K562 (cell line): ENCODE results near the gene SGMS1. TPM values are rescaled to one million over a fixed set of nuclear protein-coding genes. Genes with fewer than 3 reads are reported as not detected.

Source experiments
- ATAC-seq: fragments of 200-7000 bp; cut with Tn5 transposase; 3 replicates; pipeline ENCODE4 v1.9.1; 2020; ENCODE audit warnings: moderate library complexity
- BruUV-seq: library from RNA; stranded (reverse); fragments of 400-500 nt; replicated peaks from 2 replicates; lab custom pipeline; 2021; lab: Mats Ljungman, UMichigan
- CTCF ChIA-PET: fragments of 300-600 bp; formaldehyde crosslinking; extraction: SDS; loops from one replicate; lab custom pipeline; 2021; ENCODE audit warnings: low intra/inter-chr PET ratio; lab: Yijun Ruan, JAX
- POLR2A ChIA-PET: fragments of 300-600, 350-650 bp; sonication (Branson Sonifier 250); formaldehyde crosslinking; extraction: SDS; loops from one replicate; lab custom pipeline; 2021; ENCODE audit warnings: antibody characterized with exemption, inconsistent platforms; lab: Yijun Ruan, JAX
- DNase-seq, 4 experiments: peaks; one replicate each; pipeline versions ENCODE4 v3.0.0 to v3.0.0-alpha.2; 2011 to 2018; ENCODE audit warnings: low spot score in 3 of 4, mixed read lengths in 3 of 4; ENCODE audit errors: extremely low read depth in 1 of 4
- FAIRE-seq: peaks from 2 replicates; lab custom pipeline; 2011; peaks lifted over from hg19 to GRCh38; lab: Jason Lieb, UNC
- H2AFZ ChIP-seq: 2 replicates; pipeline ENCODE4 v1.6.0; 2011; ENCODE audit warnings: low read depth, low read length, control low read depth, inconsistent platforms
- H3K27ac ChIP-seq: fragments of 200-600 bp; 3 replicates; pipeline ENCODE4 v1.8.0; 2011; ENCODE audit warnings: low read depth, mild to moderate bottlenecking, control low read depth, inconsistent platforms, low read length, moderate library complexity, mixed read lengths; ENCODE audit errors: extremely low read depth
- H3K27me3 ChIP-seq, 2 experiments: fragments of 300-600 bp in 1 of 2; 2 replicates in 1 of 2; 3 replicates in 1 of 2; pipeline versions ENCODE4 v1.6.0 to v1.8.0; 2011; ENCODE audit warnings: inconsistent platforms in 2 of 2, low read length in 2 of 2, mild to moderate bottlenecking in 1 of 2, mixed read lengths in 1 of 2, moderate library complexity in 1 of 2; ENCODE audit not compliant: control insufficient read depth in 2 of 2, insufficient read depth in 2 of 2
- H3K36me3 ChIP-seq: fragments of 300-600 bp; 3 replicates; pipeline ENCODE4 v1.8.0; 2011; ENCODE audit warnings: mild to moderate bottlenecking, low read length, inconsistent platforms; ENCODE audit not compliant: control insufficient read depth, insufficient read depth
- H3K4me1 ChIP-seq, 2 experiments: fragments of 200-600 bp in 1 of 2; replicated peaks in 1 of 2; 2 replicates in 1 of 2; 3 replicates in 1 of 2; pipeline versions ENCODE4 v1.5.1 to v1.8.0; 2011; ENCODE audit warnings: inconsistent platforms in 2 of 2, low read length in 2 of 2, mild to moderate bottlenecking in 1 of 2, mixed read lengths in 1 of 2, moderate library complexity in 1 of 2; ENCODE audit not compliant: control insufficient read depth in 2 of 2, insufficient read depth in 2 of 2
- H3K4me2 ChIP-seq: 2 replicates; pipeline ENCODE4 v1.6.1; 2011; ENCODE audit warnings: low read length, control low read depth, inconsistent platforms, mixed read lengths; ENCODE audit not compliant: insufficient read depth
- H3K4me3 ChIP-seq: fragments of 200-600 bp; sonication (generic), shearing (Covaris generic); 2 replicates; pipeline ENCODE4 v1.5.1; 2016; ENCODE audit warnings: control low read depth, inconsistent platforms
- H3K79me2 ChIP-seq: fragments of 200-600 bp; 3 replicates; pipeline ENCODE4 v1.8.0; 2011; ENCODE audit warnings: low read length, inconsistent platforms; ENCODE audit not compliant: control insufficient read depth, insufficient read depth
- H3K9ac ChIP-seq, 2 experiments: 2 replicates each; pipeline versions ENCODE4 v1.6.0 to v1.6.1; 2011; ENCODE audit warnings: low read depth in 2 of 2, low read length in 2 of 2, control low read depth in 1 of 2, inconsistent platforms in 1 of 2, mild to moderate bottlenecking in 1 of 2, mixed read lengths in 1 of 2; ENCODE audit not compliant: insufficient read depth in 1 of 2
- H3K9me1 ChIP-seq: one replicate; pipeline ENCODE4 v1.6.0; 2011; ENCODE audit warnings: inconsistent platforms, mild to moderate bottlenecking, low read length, moderate library complexity; ENCODE audit not compliant: control insufficient read depth, insufficient read depth
- H3K9me3 ChIP-seq: replicated peaks from 2 replicates; pipeline ENCODE4 v1.5.1; 2011; ENCODE audit warnings: low read depth, low read length, inconsistent platforms; ENCODE audit not compliant: control insufficient read depth, insufficient read depth
- H4K20me1 ChIP-seq: replicated peaks from 2 replicates; pipeline ENCODE4 v1.6.1; 2011; ENCODE audit warnings: low read length, inconsistent platforms, mixed read lengths; ENCODE audit not compliant: control insufficient read depth, insufficient read depth
- ARID1B ChIP-seq: fragments of 450-650 bp; IDR thresholded peaks from 2 replicates; pipeline ENCODE4 v1.6.1; 2016; ENCODE audit warnings: antibody characterized with exemption, mild to moderate bottlenecking, inconsistent platforms
- BRF1 ChIP-seq: IDR thresholded peaks from 3 replicates; pipeline ENCODE4 v1.6.1; 2011; ENCODE audit warnings: borderline replicate concordance, mild to moderate bottlenecking; ENCODE audit not compliant: insufficient read length; ENCODE audit errors: extremely low read depth
- CC2D1A ChIP-seq: fragments of 450-650 bp; IDR thresholded peaks from 2 replicates; pipeline ENCODE4 v1.6.1; 2017; ENCODE audit warnings: mild to moderate bottlenecking
- CHCHD3 ChIP-seq: fragments of 250-450 bp; sonication (Bioruptor Pico); IDR thresholded peaks from 2 replicates; pipeline ENCODE4 v2.1.2; 2022; ENCODE audit warnings: mild to moderate bottlenecking
- CTBP1 ChIP-seq: fragments of 450-650 bp; IDR thresholded peaks from 2 replicates; pipeline ENCODE4 v1.6.1; 2016; ENCODE audit warnings: borderline replicate concordance
- EP300 ChIP-seq: IDR thresholded peaks from 2 replicates; pipeline ENCODE4 v1.6.1; 2012; ENCODE audit warnings: low read length, improper control_type of control experiment
- ETV1 ChIP-seq: fragments of 450-650 bp; conservative IDR thresholded peaks from 2 replicates; pipeline ENCODE4 v1.6.1; 2016; ENCODE audit warnings: missing genetic modification characterization, control low read depth, low read depth, missing compliant biosample characterization
- ETV5 ChIP-seq: sonication (generic); formaldehyde crosslinking; IDR thresholded peaks from 2 replicates; pipeline ENCODE4 v1.4.0; 2020; ENCODE audit warnings: low read depth, mild to moderate bottlenecking, missing genetic modification reagents
- FOS ChIP-seq: IDR thresholded peaks from 3 replicates; pipeline ENCODE4 v1.6.1; 2011; ENCODE audit not compliant: insufficient read length; ENCODE audit errors: extremely low read depth
- FOXM1 ChIP-seq, 2 experiments: fragments of 450-650 bp in 1 of 2; sonication (generic) in 1 of 2; formaldehyde crosslinking in 1 of 2; IDR thresholded peaks; 2 replicates each; pipeline versions ENCODE4 v1.6.1 to v1.9.0; 2017 to 2022; ENCODE audit warnings: low read depth in 2 of 2, mild to moderate bottlenecking in 2 of 2, missing genetic modification reagents in 1 of 2, moderate library complexity in 1 of 2
- GATAD2A ChIP-seq: fragments of 450-650 bp; IDR thresholded peaks from 2 replicates; pipeline ENCODE4 v1.6.1; 2017
- HNRNPH1 ChIP-seq: fragments of 200-400 bp; formaldehyde crosslinking; optimal IDR thresholded peaks from 2 replicates; pipeline ENCODE3; 2017; ENCODE audit warnings: low read depth, mild to moderate bottlenecking, low read length, moderate library complexity
- MBD2 ChIP-seq: sonication (generic); IDR thresholded peaks from 2 replicates; pipeline ENCODE4 v1.6.1; 2016; ENCODE audit warnings: low read depth, borderline replicate concordance
- NCOA4 ChIP-seq: fragments of 450-650 bp; IDR thresholded peaks from 2 replicates; pipeline ENCODE4 v1.6.1; 2018; ENCODE audit warnings: mild to moderate bottlenecking; ENCODE audit not compliant: partially characterized antibody
- NFE2L1 ChIP-seq: fragments of 450-650 bp; IDR thresholded peaks from 2 replicates; pipeline ENCODE4 v1.6.1; 2016; ENCODE audit warnings: missing genetic modification characterization, low read depth, mild to moderate bottlenecking, missing compliant biosample characterization, moderate library complexity, borderline replicate concordance
- RHOXF2B ChIP-seq: fragments of 250-450 bp; sonication (Bioruptor Pico); conservative IDR thresholded peaks from 2 replicates; pipeline ENCODE4 v1.5.1; 2021
- SAFB ChIP-seq: fragments of 200-400 bp; formaldehyde crosslinking; IDR thresholded peaks from 2 replicates; pipeline ENCODE4 v1.6.1; 2017; ENCODE audit warnings: low read depth, low read length, borderline replicate concordance
- ZNF583 ChIP-seq: fragments of 250-450 bp; sonication (Bioruptor Pico); IDR thresholded peaks from 2 replicates; pipeline ENCODE4 v1.4.0; 2020
- ZNF77 ChIP-seq: fragments of 250-450 bp; sonication (Bioruptor Pico); IDR thresholded peaks from 2 replicates; pipeline ENCODE4 v1.5.0; 2020
- WGBS: fragments of 100-300 bp; shearing (Covaris generic); methylation state at CpG from one replicate; pipeline ENCODE4 v1.1.6; 2016; ENCODE audit warnings: low coverage, mixed read lengths; ENCODE audit not compliant: insufficient coverage; ENCODE audit errors: missing lambda C conversion rate; 5-methylcytosine and 5-hydroxymethylcytosine counted together
- in situ Hi-C: fragments of 300-500 bp; cut with MboI; formaldehyde crosslinking; loops from 4 replicates; pipeline ENCODE4 v1.15.0; 2018; ENCODE audit warnings: inconsistent platforms, mixed read lengths
- intact Hi-C: fragments of 100-400 bp; cut with micrococcal nuclease; formaldehyde crosslinking; loops from 2 replicates; pipeline ENCODE4 v1.14.2; 2022
- polyA plus RNA-seq, 8 experiments: library from polyadenylated mRNA; depleted of rRNA in 4 of 8; stranded (reverse) in 5 of 8; unstranded in 3 of 8; fragments of >200 nt; fragmentation: Nextera tagmentation in 2 of 8; fragmentation: Illumina TruSeq in 1 of 8; extraction: Ambion mirVana in 2 of 8; extraction: Trizol in 1 of 8; gene quantifications; 2 replicates each; pipeline versions ENCODE4 v1.2.1 to v1.2.3, GENCODE V29; 2011 to 2014; ENCODE audit warnings: inconsistent platforms in 1 of 8, missing spikeins in 1 of 8
- total RNA-seq, 7 experiments: library from RNA; depleted of rRNA in 6 of 7; stranded (reverse); fragments of >200 nt in 6 of 7; fragmentation: Illumina TruSeq in 2 of 7; extraction: Trizol in 2 of 7; gene quantifications; 2 replicates each; pipeline versions ENCODE4 v1.2.1 to v1.2.3, GENCODE V29; 2011 to 2021; ENCODE audit warnings: low replicate concordance in 1 of 7
- TF ChIP-seq, protein P1 (sequence below): fragments of 250-450 bp; sonication (Bioruptor Pico); IDR thresholded peaks from 2 replicates; pipeline ENCODE4 v1.8.0; 2022; ENCODE audit warnings: inconsistent platforms, mild to moderate bottlenecking, moderate library complexity, borderline replicate concordance
- TF ChIP-seq, protein P2 (sequence below): sonication (generic); formaldehyde crosslinking; IDR thresholded peaks from 2 replicates; pipeline ENCODE4 v1.9.0; 2022; ENCODE audit warnings: mild to moderate bottlenecking, missing genetic modification reagents
- TF ChIP-seq, protein P3 (sequence below): sonication (generic); formaldehyde crosslinking; IDR thresholded peaks from 2 replicates; pipeline ENCODE4 v1.5.0; 2020; ENCODE audit warnings: missing genetic modification reagents

SGMS1 gene
- total and polyA plus RNA-seq, 9 of the 15 experiments (the other 6 are each of a cell fraction or from before 2014, with no cell fraction given) = 22.6 to 232 (median 82.2) TPM

DNA sequence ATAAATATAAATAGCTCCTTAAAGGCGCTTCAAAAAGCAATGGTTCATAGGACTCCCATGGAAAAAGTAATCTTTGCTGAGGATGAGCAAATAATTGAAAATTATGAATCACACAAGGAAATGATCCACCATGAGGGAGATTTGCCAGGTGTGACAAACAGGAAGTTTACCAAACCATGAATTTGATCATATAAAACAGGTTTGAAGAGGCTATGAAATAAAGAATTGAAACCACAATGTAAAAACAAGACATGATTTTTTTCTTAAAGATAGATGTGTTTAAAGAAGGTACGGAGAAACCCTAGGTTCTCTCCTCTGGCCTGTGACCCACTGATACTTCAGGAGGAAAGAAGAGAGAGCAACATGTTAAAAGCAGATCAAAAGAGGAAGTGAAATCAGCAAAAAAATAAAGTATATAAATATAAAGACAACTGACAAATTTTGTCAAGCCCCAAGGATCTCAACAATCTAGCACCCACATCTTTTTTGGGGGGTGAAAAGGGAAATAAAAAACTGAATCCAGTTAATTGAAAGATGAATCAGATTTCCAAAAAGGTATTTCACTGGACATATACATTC is 261.1 kb downstream of the SGMS1 start:
- ATAC-seq (no peak), FAIRE-seq (no peak), DNase-seq (no peak)
- no peak overlapping the region for H3K9ac ChIP-seq
- ChIA-PET POLR2A (interaction anchor here (1.2 kb wide), 1 partner anchor 39 kb away, joined by 3 read pairs; no protein-coding TSS in a partner anchor), CTCF (no interaction called here)
- peak overlapping the region; percentile 36; the same call in 2 of the 3 replicates for H3K27ac ChIP-seq
- peaks cover 35% of the 10 kb centered on the region for H3K36me3 ChIP-seq
- 71% methylated on average over 2 of the region's 2 CpGs for WGBS
- no peaks in the 10 kb centered on the region; the same call in 1 of the 2 replicates for H3K9me3 ChIP-seq
- H4K20me1 ChIP-seq = no peaks in the 10 kb centered on the region
- H3K27me3 ChIP-seq = no peaks in the 10 kb centered on the region
- peaks cover 94% of the 10 kb centered on the region for H3K79me2 ChIP-seq
- no peaks in the 10 kb centered on the region for H3K9me1 ChIP-seq
- in situ Hi-C loops = loop anchor here (10.0 kb wide), 1 partner anchor 228 kb away; no protein-coding TSS in a partner anchor
- peaks cover 10 to 56% of the 10 kb centered on the region in 2 experiments for H3K4me1 ChIP-seq
- BruUV-seq = no TSS peak
- intact Hi-C loops = loop anchor here (2.0 kb wide), 1 partner anchor 36 kb away; no protein-coding TSS in a partner anchor
- H2AFZ ChIP-seq = no peak overlapping the region
- no peak overlapping the region for H3K4me3 ChIP-seq
- H3K4me2 ChIP-seq = no peak overlapping the region
- TF ChIP-seq, protein P1, sequence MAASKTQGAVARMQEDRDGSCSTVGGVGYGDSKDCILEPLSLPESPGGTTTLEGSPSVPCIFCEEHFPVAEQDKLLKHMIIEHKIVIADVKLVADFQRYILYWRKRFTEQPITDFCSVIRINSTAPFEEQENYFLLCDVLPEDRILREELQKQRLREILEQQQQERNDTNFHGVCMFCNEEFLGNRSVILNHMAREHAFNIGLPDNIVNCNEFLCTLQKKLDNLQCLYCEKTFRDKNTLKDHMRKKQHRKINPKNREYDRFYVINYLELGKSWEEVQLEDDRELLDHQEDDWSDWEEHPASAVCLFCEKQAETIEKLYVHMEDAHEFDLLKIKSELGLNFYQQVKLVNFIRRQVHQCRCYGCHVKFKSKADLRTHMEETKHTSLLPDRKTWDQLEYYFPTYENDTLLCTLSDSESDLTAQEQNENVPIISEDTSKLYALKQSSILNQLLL = no peak
- no peak for TF ChIP-seq GATAD2A
- TF ChIP-seq, protein P2, sequence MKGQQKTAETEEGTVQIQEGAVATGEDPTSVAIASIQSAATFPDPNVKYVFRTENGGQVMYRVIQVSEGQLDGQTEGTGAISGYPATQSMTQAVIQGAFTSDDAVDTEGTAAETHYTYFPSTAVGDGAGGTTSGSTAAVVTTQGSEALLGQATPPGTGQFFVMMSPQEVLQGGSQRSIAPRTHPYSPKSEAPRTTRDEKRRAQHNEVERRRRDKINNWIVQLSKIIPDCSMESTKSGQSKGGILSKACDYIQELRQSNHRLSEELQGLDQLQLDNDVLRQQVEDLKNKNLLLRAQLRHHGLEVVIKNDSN (CRISPR knock-in tag) = no peak
- TF ChIP-seq MBD2 = no peak
- TF ChIP-seq SAFB = no peak
- no peak for TF ChIP-seq NFE2L1 (tag)
- TF ChIP-seq EP300 = no peak
- TF ChIP-seq BRF1 = no peak
- no peak for TF ChIP-seq ZNF77
- TF ChIP-seq CC2D1A = no peak
- no peak for TF ChIP-seq ETV1
- TF ChIP-seq FOS = no peak
- TF ChIP-seq, protein P3, sequence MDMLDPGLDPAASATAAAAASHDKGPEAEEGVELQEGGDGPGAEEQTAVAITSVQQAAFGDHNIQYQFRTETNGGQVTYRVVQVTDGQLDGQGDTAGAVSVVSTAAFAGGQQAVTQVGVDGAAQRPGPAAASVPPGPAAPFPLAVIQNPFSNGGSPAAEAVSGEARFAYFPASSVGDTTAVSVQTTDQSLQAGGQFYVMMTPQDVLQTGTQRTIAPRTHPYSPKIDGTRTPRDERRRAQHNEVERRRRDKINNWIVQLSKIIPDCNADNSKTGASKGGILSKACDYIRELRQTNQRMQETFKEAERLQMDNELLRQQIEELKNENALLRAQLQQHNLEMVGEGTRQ (CRISPR knock-in tag) = no peak
- no peak for TF ChIP-seq CHCHD3 (CRISPR knock-in tag)
- no peak for TF ChIP-seq NCOA4
- no peak for TF ChIP-seq ZNF583 (CRISPR knock-in tag)
- no peak for TF ChIP-seq ETV5 (CRISPR knock-in tag)
- no peak for TF ChIP-seq FOXM1 (IDR thresholded peaks at IDR 0.05; ENCODE audit: low read depth)
- no peak for TF ChIP-seq FOXM1 (CRISPR knock-in tag; IDR thresholded peaks at IDR 0.05; ENCODE audit: low read depth)
- no peak for TF ChIP-seq RHOXF2B (CRISPR knock-in tag)
- TF ChIP-seq HNRNPH1 = no peak
- no peak for TF ChIP-seq CTBP1
- TF ChIP-seq ARID1B = peak; percentile 39; the same call in 1 of the 2 replicates
